Measurements from ENCODE around the gene MMS22L. TPM values are rescaled to one million over a fixed set of nuclear protein-coding genes. Genes with fewer than 3 reads are reported as not detected.

The MMS22L gene
- total RNA-seq, 2 donors from 2014 or later, result 40.9 to 62.0 TPM

- Mint-ChIP-seq H3K9me3 (no peaks in the 10 kb centered on the region), H3K4me3 (no peak overlapping the region), H3K36me3 (ENCODE audit: low read depth) (no peaks in the 10 kb centered on the region), H3K27ac (no peak overlapping the region), H3K27me3 (no peaks in the 10 kb centered on the region), H3K4me1 (no peaks in the 10 kb centered on the region)
- ATAC-seq (replicated peaks), result no peak
Measured at GRCh38 chr6:97102145-97102790, 180.7 kb downstream of the MMS22L start.

- no peaks in the 10 kb centered on the region for H3K9me3 Mint-ChIP-seq
- no peaks in the 10 kb centered on the region for H3K27me3 Mint-ChIP-seq
- H3K36me3 Mint-ChIP-seq (ENCODE audit: low read depth), result no peaks in the 10 kb centered on the region
- H3K4me3 Mint-ChIP-seq, result no peak overlapping the region
- H3K4me1 Mint-ChIP-seq, result no peaks in the 10 kb centered on the region
- no peak overlapping the region for H3K27ac Mint-ChIP-seq
- no peak for ATAC-seq (replicated peaks)
Measured at GRCh38 chr6:97100696-97101095, 182.3 kb downstream of the MMS22L start.

- Mint-ChIP-seq H3K27ac (no peak overlapping the region), H3K9me3 (no peaks in the 10 kb centered on the region)
Measured at GRCh38 chr6:97097068-97098047, 185.7 kb downstream of the MMS22L start.

GRCh38 chr6:97095311-97095850 is 187.6 kb downstream of the MMS22L start:
- Mint-ChIP-seq H3K27ac (no peak overlapping the region), H3K27me3 (no peaks in the 10 kb centered on the region), H3K36me3 (ENCODE audit: low read depth) (no peaks in the 10 kb centered on the region), H3K4me1 (no peaks in the 10 kb centered on the region), H3K4me3 (no peak overlapping the region), H3K9me3 (no peaks in the 10 kb centered on the region)
- no peak for ATAC-seq (replicated peaks)

More at GRCh38 chr6:97097068-97098047, 185.7 kb downstream of the MMS22L start:
- H3K4me3 Mint-ChIP-seq, result peak overlapping the region; percentile 9
- no peaks in the 10 kb centered on the region for H3K27me3 Mint-ChIP-seq
- ATAC-seq (replicated peaks), result no peak
- H3K4me1 Mint-ChIP-seq, result no peaks in the 10 kb centered on the region
- no peaks in the 10 kb centered on the region for H3K36me3 Mint-ChIP-seq (ENCODE audit: low read depth)

- no peak for ATAC-seq (replicated peaks)
- no peaks in the 10 kb centered on the region for H3K4me1 Mint-ChIP-seq
Measured at GRCh38 chr6:97094376-97094775, 188.6 kb downstream of the MMS22L start.

GRCh38 chr6:97092673-97093305 is 190.2 kb downstream of the MMS22L start:
- Mint-ChIP-seq H3K36me3 (ENCODE audit: low read depth) (no peaks in the 10 kb centered on the region), H3K9me3 (no peaks in the 10 kb centered on the region), H3K4me1 (no peaks in the 10 kb centered on the region), H3K27me3 (no peaks in the 10 kb centered on the region), H3K27ac (no peak overlapping the region), H3K4me3 (no peak overlapping the region)
- ATAC-seq (replicated peaks), result no peak

More at GRCh38 chr6:97094376-97094775, 188.6 kb downstream of the MMS22L start:
- Mint-ChIP-seq H3K36me3 (ENCODE audit: low read depth) (no peaks in the 10 kb centered on the region), H3K27me3 (no peaks in the 10 kb centered on the region), H3K27ac (no peak overlapping the region), H3K4me3 (no peak overlapping the region), H3K9me3 (no peaks in the 10 kb centered on the region)

All from activated T-helper 17 cell treated with anti-CD3 and anti-CD28 coated beads, Interleukin-2, amount 50 U/mL, for 72 hours (primary cell).